BJ (cell line): ENCODE results near the gene NPAS3. TPM values are rescaled to one million over a fixed set of nuclear protein-coding genes. Genes with fewer than 3 reads are reported as not detected.

Source experiments
- CTCF ChIA-PET: fragments of 350-600 bp; formaldehyde crosslinking; extraction: SDS; loops from one replicate; lab custom pipeline; 2021; ENCODE audit warnings: antibody characterized with exemption, inconsistent platforms; lab: Yijun Ruan, JAX
- POLR2A ChIA-PET: fragments of 300-600 bp; sonication (Branson Sonifier 250); formaldehyde crosslinking; extraction: SDS; loops from one replicate; lab custom pipeline; 2021; ENCODE audit warnings: antibody characterized with exemption; lab: Charles Lee
- DNase-seq: peaks from one replicate; pipeline ENCODE4 v3.0.0-alpha.2; 2011; ENCODE audit warnings: low read depth
- H3K27me3 ChIP-seq: 2 replicates; pipeline ENCODE4 v1.6.0; 2011; ENCODE audit warnings: low read length; ENCODE audit not compliant: control insufficient read depth, insufficient read depth
- H3K36me3 ChIP-seq: 2 replicates; pipeline ENCODE4 v1.5.1; 2011; ENCODE audit warnings: low read length; ENCODE audit not compliant: control insufficient read depth, insufficient read depth
- H3K4me3 ChIP-seq: 2 replicates; pipeline ENCODE4 v1.5.1; 2011; ENCODE audit warnings: low read depth, mild to moderate bottlenecking, control low read depth, low read length
- polyA plus RNA-seq: library from polyadenylated mRNA; depleted of rRNA; stranded (reverse); fragments of >200 nt; gene quantifications from 2 replicates; pipeline ENCODE4 v1.2.3, GENCODE V29; 2011
- TF ChIP-seq, protein P1 (sequence below): IDR thresholded peaks from 2 replicates; pipeline ENCODE4 v1.5.1; 2011; ENCODE audit warnings: low read depth, mild to moderate bottlenecking, control low read depth, inconsistent platforms, low read length, moderate library complexity; ENCODE audit not compliant: insufficient read depth

The NPAS3 gene
- polyA plus RNA-seq, 1 experiment, result 0.09 TPM

DNA sequence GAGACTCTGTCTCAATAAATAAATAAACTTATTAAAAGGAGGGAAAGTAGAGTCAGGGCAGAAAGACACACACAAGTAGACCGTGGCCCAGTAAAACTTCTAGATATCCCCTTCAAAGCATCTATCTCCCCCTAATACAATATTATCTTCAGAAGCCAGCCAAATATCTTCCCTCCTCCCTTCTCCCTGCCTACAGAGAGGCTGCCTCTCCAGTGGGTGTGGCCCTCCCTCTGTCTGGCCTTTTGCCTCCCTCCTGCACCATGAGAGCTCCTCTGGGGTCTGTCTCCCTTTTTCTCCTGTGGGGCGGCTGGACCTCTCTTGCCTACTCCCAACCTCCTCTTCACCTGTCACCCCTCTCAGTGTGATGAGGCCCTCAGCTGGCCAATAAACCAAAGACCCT lies 873.0 kb downstream of the NPAS3 start:
- no peak for DNase-seq
- no peaks in the 10 kb centered on the region for H3K36me3 ChIP-seq
- H3K27me3 ChIP-seq, result peaks cover 2% of the 10 kb centered on the region
- CTCF ChIA-PET, result no interaction called here
- no peak overlapping the region for H3K4me3 ChIP-seq
- POLR2A ChIA-PET, result no interaction called here
- TF ChIP-seq, protein P1, sequence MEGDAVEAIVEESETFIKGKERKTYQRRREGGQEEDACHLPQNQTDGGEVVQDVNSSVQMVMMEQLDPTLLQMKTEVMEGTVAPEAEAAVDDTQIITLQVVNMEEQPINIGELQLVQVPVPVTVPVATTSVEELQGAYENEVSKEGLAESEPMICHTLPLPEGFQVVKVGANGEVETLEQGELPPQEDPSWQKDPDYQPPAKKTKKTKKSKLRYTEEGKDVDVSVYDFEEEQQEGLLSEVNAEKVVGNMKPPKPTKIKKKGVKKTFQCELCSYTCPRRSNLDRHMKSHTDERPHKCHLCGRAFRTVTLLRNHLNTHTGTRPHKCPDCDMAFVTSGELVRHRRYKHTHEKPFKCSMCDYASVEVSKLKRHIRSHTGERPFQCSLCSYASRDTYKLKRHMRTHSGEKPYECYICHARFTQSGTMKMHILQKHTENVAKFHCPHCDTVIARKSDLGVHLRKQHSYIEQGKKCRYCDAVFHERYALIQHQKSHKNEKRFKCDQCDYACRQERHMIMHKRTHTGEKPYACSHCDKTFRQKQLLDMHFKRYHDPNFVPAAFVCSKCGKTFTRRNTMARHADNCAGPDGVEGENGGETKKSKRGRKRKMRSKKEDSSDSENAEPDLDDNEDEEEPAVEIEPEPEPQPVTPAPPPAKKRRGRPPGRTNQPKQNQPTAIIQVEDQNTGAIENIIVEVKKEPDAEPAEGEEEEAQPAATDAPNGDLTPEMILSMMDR, result no peak

DNA sequence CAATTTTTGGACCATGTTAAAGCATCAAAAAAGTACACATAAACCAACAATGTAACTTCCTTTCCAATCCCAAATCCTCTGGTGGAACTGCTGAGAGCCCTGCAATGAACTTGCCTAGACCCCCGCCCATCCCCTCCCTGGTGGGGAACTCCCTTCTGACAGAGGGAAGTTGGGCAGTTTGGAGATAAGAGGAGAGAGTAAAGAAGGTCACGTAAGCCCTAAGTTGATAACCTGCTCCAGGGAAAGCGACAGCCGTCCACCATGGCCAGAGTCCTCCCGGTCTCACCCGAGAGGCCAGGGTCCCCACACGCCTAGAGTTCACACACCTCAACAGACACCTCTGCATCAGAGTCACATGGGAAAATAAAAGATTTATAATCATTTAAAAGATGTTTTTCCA lies 873.5 kb downstream of the NPAS3 start:
- CTCF ChIA-PET, result interaction anchor here (0.9 kb wide), 1 partner anchor 17 kb away, joined by 3 read pairs; no protein-coding TSS in a partner anchor
- Histone ChIP-seq H3K36me3 (no peaks in the 10 kb centered on the region), H3K4me3 (no peak overlapping the region), H3K27me3 (peaks cover 2% of the 10 kb centered on the region)
- TF ChIP-seq, protein P1, result no peak
- no peak for DNase-seq
- POLR2A ChIA-PET, result no interaction called here

DNA sequence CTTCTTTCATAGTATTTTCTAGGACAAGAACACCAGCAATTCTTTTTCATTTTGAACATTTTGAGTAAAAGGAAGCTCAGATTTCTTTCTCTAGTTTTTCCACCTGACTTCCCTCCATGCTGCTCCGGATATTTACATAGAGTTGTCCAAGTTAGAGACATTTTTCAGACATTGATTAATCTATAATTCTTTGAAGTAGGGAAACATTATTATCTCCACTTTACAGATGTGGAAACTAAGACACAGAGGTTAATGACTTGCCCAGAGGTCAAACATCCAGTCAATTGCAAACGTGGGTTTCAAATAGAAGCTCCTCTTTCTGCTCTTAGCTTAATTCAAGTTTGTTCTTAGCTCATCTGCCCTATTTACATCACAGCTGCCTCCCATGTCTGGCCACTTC lies 873.9 kb downstream of the NPAS3 start:
- ChIA-PET POLR2A (no interaction called here), CTCF (interaction anchor here (0.9 kb wide), 1 partner anchor 17 kb away, joined by 3 read pairs; no protein-coding TSS in a partner anchor)
- Histone ChIP-seq H3K4me3 (no peak overlapping the region), H3K36me3 (no peaks in the 10 kb centered on the region), H3K27me3 (peaks cover 2% of the 10 kb centered on the region)
- DNase-seq, result no peak
- TF ChIP-seq, protein P1, result no peak

DNA sequence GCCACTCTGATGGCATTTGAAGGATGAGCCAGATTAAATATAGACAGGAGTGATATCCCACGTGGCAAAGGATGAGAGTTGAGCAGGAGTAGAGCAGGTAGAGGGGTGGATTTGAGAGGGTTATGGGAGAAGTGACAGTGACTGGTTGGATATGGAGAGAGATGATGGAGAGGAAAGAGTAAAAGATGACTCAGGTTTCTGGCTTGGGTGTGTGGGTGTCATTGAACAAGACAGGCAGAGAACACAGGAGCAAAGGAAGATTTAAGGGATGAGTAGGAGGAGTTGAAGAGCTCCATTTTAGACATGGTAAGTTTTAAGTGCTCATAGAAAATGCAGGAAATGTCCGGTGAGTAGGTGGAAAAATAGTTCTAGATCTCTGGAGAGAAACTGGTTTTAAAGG lies 875.3 kb downstream of the NPAS3 start:
- ChIA-PET POLR2A (no interaction called here), CTCF (no interaction called here)
- TF ChIP-seq, protein P1, result no peak
- Histone ChIP-seq H3K4me3 (no peak overlapping the region), H3K36me3 (no peaks in the 10 kb centered on the region), H3K27me3 (peaks cover 2% of the 10 kb centered on the region)
- no peak for DNase-seq

DNA sequence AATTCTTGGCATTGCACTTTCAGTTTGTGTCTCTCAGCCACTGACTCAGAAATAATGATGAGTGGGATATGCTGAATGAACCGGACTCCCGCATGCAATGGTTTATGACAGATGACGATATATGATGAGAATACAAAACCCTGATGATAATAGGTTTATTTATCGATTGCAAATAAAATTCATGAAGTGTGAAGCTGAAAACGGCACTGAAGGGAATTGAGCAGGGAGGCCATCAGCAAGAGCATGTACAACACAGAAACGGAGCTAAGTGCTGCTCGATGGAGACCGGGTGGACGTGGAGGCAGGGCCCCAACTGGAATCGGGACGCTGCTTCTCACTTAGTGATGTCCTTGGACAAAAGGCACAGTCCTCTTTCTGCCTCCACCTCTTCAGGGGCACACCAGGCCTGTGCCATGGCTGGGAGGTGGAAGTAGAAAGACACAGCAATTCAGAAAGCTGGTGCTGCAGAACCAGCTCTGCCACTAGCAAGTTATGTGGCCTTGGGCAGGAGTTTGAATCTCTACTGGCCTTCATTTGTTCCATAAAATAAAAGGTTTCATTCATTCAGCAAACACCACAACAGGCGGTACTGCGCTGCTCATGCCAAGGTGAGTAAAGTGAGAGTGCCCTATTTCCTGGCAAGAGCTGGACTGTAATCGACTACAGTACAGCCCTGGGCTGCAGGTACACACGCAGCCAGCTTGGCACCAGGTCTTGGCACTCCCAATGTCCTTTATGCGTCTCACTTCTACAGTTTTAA lies 895.2 kb downstream of the NPAS3 start:
- ChIA-PET CTCF (interaction anchor here (1.1 to 19.0 kb wide), 6 partner anchors 15 to 470 kb away, joined by 4 to 304 read pairs (median 5); no protein-coding TSS in a partner anchor), POLR2A (no interaction called here)
- Histone ChIP-seq H3K27me3 (peaks cover 3% of the 10 kb centered on the region; the same call in 1 of the 2 replicates), H3K4me3 (no peak overlapping the region), H3K36me3 (no peaks in the 10 kb centered on the region)
- no peak for DNase-seq
- TF ChIP-seq, protein P1, result no peak
